ENCODE data around the gene BBLN. TPM values are rescaled to one million over a fixed set of nuclear protein-coding genes. Genes with fewer than 3 reads are reported as not detected.

Gene BBLN
- total RNA-seq, 8 experiments from 2014 or later = 60.0 to 233 (median 148) TPM

- Histone ChIP-seq H3K27ac (no peak overlapping the region), H3K4me3 (no peak overlapping the region), H3K4me1 (replicated peaks in 1 of 2) (peaks cover 0 to 5% of the 10 kb centered on the region in 2 donors)
- WGBS, 10 experiments = 0 to 63% methylated on average over 1 to 4 of the region's 18 CpGs; no CpG with 5 or more reads in 8 of the 10 experiments
- no peak for ATAC-seq (replicated peaks in 6 of 8)
- in situ Hi-C loops (cut with MboI; ENCODE audit: low pct_unique_long_range_greater_than_20kb in 2 of 9, low sequenced_read_pairs in 9 of 9, unreplicated experiment in 9 of 9) = no loop called here
Observed at GRCh38 chr9:128151309-128152132, 8.5 kb upstream of the BBLN start.

DNA sequence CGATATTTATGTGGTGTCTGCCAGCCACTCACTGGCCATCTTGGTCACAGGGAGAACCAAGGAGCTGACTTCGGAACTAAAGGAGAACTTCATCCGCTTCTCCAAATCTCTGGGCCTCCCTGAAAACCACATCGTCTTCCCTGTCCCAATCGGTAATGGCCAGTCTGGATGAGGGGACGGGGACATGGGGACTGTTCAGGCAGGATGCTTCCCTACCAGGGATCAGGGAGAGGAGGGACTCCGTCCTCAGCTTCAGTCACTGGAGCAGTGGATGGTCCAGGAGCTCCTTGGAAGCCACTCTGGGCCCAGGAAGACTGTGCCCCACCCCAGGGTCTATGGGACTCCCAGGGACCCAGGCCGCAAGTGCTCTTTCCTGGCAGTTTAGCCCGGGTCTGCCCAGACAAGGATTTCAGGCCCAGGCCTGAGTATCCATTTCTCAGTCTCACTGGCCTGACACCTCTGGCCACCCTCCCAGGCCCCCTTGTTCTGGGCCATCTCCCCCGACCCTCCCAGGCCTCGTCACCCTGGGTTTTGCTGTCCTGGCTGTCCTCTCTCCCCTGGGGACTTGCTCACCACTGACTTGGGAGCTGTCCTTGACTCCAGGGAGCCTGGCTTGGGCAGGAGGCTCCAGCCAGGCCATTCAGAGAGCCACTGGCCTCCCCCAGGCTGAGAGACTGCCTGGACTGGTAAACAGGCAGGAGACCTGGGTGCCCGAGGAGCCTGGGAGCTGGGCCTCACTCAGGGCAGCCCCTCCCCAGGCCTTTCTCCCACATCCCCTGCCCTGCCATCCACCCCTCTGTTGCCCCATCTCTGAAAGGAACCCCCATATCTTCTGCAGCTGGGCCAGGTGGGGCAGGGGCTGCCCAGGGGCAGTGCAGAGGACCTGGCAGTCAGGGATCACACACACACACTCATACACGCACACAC lies 7.7 kb upstream of the BBLN start:
- 80 to 100% (median 89%) methylated on average over 1 to 6 of the region's 13 CpGs; no CpG with 5 or more reads in 4 of the 10 experiments for WGBS, 10 experiments
- Histone ChIP-seq H3K4me1 (replicated peaks in 1 of 2) (peaks cover 0 to 5% of the 10 kb centered on the region in 2 donors), H3K27ac (peak overlapping the region in 1 of 2 donors; percentile 39), H3K4me3 (no peak overlapping the region)
- ATAC-seq (replicated peaks in 6 of 8) = peak in 4 of 8 experiments; percentile 1 to 22 (median 8)
- in situ Hi-C loops (cut with MboI; ENCODE audit: low pct_unique_long_range_greater_than_20kb in 2 of 9, low sequenced_read_pairs in 9 of 9, unreplicated experiment in 9 of 9) = no loop called here

DNA sequence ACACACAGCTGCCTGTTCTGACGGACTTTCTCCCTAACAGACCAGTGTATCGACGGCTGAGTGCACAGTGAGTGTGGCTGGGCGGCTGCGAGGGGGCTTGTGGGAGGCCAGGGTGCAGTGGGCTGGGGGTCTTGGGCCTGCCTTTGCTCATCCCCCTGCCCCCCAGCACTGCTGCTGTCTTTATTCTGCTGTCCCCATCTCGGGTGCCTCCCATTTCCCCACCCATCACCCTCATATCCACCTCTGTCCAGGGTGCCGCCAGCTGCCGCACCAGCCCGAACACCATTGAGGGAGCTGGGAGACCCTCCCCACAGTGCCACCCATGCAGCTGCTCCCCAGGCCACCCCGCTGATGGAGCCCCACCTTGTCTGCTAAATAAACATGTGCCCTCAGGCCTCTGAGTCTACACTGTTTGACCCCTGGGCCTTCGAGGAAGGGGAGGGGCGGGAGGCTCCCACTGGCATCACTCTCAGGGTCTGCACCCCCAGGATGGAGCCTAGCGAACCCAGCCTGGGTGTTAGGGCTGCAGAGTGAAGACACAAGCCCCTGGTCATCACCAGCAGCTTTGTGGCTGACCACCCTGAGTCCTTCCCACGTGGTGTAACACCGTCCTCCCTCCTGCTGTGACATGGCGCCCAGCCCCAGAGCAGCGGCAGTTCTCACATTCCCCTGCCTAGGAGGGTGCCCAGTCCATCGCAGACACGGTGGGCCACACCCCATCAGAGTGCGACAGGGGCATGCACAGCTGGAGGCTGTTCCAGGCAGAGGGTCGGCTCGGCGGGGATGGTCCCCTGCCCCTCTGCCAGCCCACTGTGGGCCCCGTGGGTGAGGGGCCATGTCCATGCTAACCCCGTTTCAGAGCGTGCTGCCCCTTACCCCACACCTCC lies 6.8 kb upstream of the BBLN start:
- 80 to 100% methylated on average over 1 of the region's 26 CpGs; no CpG with 5 or more reads in 8 of the 10 experiments for WGBS, 10 experiments
- H3K27ac ChIP-seq = peak overlapping the region in 1 of 2 donors; percentile 39
- H3K4me3 ChIP-seq = no peak overlapping the region
- peaks cover 0 to 5% of the 10 kb centered on the region in 2 donors for H3K4me1 ChIP-seq (replicated peaks in 1 of 2)
- in situ Hi-C loops (cut with MboI; ENCODE audit: low pct_unique_long_range_greater_than_20kb in 2 of 9, low sequenced_read_pairs in 9 of 9, unreplicated experiment in 9 of 9) = no loop called here
- peak in 5 of 8 experiments; percentile 10 to 21 (median 13) for ATAC-seq (replicated peaks in 6 of 8)

GRCh38 chr9:128153947-128154695 lies 5.9 kb upstream of the BBLN start:
- peak overlapping the region in 1 of 2 donors; percentile 16 for H3K27ac ChIP-seq
- peak in 4 of 8 experiments; percentile 4 to 6 (median 6) for ATAC-seq (replicated peaks in 6 of 8)
- in situ Hi-C loops (cut with MboI; ENCODE audit: low pct_unique_long_range_greater_than_20kb in 2 of 9, low sequenced_read_pairs in 9 of 9, unreplicated experiment in 9 of 9) = no loop called here
- WGBS, 10 experiments = 60 to 100% (median 85%) methylated on average over 1 to 3 of the region's 13 CpGs; no CpG with 5 or more reads in 6 of the 10 experiments
- H3K4me1 ChIP-seq (replicated peaks in 1 of 2) = peaks cover 0 to 5% of the 10 kb centered on the region in 2 donors
- H3K4me3 ChIP-seq = no peak overlapping the region

GRCh38 chr9:128155736-128156500 lies 4.1 kb upstream of the BBLN start:
- Histone ChIP-seq H3K4me3 (no peak overlapping the region), H3K27ac (no peak overlapping the region), H3K4me1 (replicated peaks in 1 of 2) (peaks cover 3 to 5% of the 10 kb centered on the region in 2 donors)
- 60 to 100% (median 88%) methylated on average over 1 to 7 of the region's 7 CpGs; no CpG with 5 or more reads in 4 of the 10 experiments for WGBS, 10 experiments
- no peak for ATAC-seq (replicated peaks in 6 of 8)
- in situ Hi-C loops (cut with MboI; ENCODE audit: low pct_unique_long_range_greater_than_20kb in 2 of 9, low sequenced_read_pairs in 9 of 9, unreplicated experiment in 9 of 9) = no loop called here

DNA sequence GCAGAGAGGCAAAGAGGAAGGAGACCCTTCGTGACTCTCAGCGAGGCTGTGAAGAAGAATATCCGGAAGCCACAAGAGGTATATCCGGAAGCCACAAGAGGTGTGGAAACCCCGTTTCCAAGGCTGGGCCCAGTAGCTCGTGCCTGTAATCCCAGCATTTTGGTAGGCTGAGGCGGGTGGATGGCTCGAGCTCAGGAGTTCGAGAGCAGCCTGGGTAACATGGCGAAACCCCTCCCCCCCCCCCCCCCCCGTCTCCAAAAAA lies 612 bp upstream of the BBLN start:
- in situ Hi-C loops (cut with MboI; ENCODE audit: low pct_unique_long_range_greater_than_20kb in 2 of 9, low sequenced_read_pairs in 9 of 9, unreplicated experiment in 9 of 9) = no loop called here
- peaks cover 5 to 6% of the 10 kb centered on the region in 2 donors for H3K4me1 ChIP-seq (replicated peaks in 1 of 2)
- 40 to 100% (median 54%) methylated on average over 1 to 6 of the region's 11 CpGs; no CpG with 5 or more reads in 6 of the 10 experiments for WGBS, 10 experiments
- peak overlapping the region; percentile 60 to 90 (median 82) for H3K4me3 ChIP-seq
- peak overlapping the region; percentile 42 to 73 for H3K27ac ChIP-seq
- ATAC-seq (replicated peaks in 6 of 8) = peak in 2 of 8 experiments; percentile 0 to 1

DNA sequence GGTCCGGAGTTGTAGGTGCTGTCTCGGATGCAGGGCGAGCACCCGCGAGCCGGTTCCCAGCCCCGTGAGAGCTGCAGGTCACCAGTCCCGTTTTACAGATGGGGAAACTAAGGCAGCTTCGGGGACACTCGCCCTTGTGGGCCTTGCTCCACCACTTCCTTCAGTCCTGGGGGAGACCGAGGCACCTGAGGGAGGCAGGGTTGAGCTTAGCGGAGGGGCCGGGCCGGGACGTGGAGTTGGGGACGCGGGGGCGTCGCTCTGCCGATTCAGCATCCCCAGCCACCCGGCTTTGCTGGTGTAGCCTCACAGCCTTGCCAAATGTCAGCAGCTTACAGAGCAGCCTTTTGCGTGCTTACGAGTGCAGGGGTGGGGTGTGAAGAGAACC lies 530 bp downstream of the BBLN start:
- 0 to 4% (median 3%) methylated on average over 3 to 8 of the region's 23 CpGs; no CpG with 5 or more reads in 6 of the 10 experiments for WGBS, 10 experiments
- in situ Hi-C loops (cut with MboI; ENCODE audit: low pct_unique_long_range_greater_than_20kb in 2 of 9, low sequenced_read_pairs in 9 of 9, unreplicated experiment in 9 of 9) = no loop called here
- Histone ChIP-seq H3K27ac (peak overlapping the region; percentile 69 to 71), H3K4me3 (peak overlapping the region; percentile 60 to 90 (median 82)), H3K4me1 (replicated peaks in 1 of 2) (peaks cover 5 to 6% of the 10 kb centered on the region in 2 donors)
- ATAC-seq (replicated peaks in 6 of 8) = peak in 3 of 8 experiments; percentile 1 to 7 (median 2)

DNA sequence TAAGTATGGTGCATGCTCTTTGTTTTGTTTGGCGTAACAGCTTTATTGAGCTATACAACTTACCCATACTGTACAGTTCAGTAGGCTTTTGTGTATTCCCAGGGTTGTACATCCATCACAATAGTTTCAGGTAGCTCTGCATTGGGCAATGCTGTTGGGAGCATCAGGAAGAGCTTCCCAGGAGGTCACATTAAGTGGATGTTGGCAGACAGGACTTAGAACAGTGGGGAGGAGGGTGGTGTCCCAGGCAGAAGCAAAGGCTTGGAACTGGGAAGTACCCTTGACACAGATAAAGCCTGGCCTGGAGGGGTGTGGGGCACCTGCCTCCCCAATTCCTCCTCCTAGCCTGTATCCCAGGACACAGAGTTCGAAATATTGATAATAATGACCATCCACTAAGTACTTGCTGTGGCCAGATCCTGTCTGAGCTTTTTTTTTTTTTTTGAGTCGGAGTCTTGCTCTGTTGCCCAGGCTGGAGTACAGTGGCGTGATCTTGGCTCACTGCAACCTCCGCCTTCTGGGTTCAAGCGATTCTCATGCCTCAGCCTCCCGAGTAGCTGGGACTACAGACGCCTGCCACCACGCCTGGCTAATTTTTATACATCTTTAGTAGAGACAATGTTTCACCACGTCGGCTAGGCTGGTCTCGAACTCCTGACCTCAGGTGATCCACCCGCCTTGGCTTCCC lies 1.3 kb downstream of the BBLN start:
- 70 to 100% (median 93%) methylated on average over 1 to 9 of the region's 13 CpGs; no CpG with 5 or more reads in 2 of the 10 experiments for WGBS, 10 experiments
- ATAC-seq (replicated peaks in 6 of 8) = no peak
- in situ Hi-C loops (cut with MboI; ENCODE audit: low pct_unique_long_range_greater_than_20kb in 2 of 9, low sequenced_read_pairs in 9 of 9, unreplicated experiment in 9 of 9) = no loop called here
- Histone ChIP-seq H3K27ac (no peak overlapping the region), H3K4me1 (replicated peaks in 1 of 2) (peaks cover 5 to 6% of the 10 kb centered on the region in 2 donors), H3K4me3 (peak overlapping the region in 4 of 5 donors; percentile 60 to 90 (median 76))

DNA sequence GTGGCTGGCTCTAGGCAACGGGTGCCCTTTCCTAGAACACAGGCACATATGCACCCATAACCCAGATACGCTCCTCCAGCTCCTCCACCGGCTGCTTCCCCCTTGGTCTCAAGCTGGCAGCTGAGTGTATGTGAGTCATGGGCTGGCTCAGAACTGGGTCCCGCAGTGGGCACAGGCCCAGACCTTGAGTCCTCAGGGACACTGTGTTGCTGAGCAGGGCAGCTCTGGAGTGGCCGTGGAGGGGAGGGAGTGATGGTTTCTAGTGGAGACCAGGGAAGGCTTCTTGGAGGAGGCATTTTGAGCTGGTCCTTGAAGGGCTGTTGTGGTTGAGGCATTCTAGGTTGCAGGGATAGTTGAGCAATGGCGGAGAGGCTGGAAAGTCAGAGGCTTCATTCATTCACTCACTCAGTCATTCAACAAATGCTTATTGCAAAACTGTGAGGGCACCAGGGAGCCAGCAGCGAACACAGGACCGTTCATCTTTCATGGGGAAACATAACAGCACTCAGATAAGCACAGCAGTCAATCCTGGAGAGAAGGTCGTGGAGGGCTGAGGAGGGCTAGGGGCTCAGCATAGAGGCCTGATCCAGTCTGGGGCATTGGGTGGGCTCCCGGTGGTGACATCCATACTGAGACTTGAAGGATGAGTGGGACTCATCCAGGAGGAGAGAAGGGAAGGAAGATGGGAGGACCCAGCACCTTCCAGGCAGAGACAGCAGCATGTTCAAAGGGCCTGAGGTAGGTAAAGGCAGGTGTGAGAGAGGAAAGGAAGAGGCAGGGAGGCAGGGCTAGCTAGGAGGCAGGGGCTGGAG lies 2.4 kb downstream of the BBLN start:
- Histone ChIP-seq H3K4me3 (no peak overlapping the region), H3K4me1 (replicated peaks in 1 of 2) (peaks cover 5 to 6% of the 10 kb centered on the region in 2 donors), H3K27ac (no peak overlapping the region)
- WGBS, 10 experiments = 67 to 100% (median 91%) methylated on average over 1 to 7 of the region's 10 CpGs; no CpG with 5 or more reads in 2 of the 10 experiments
- no peak for ATAC-seq (replicated peaks in 6 of 8)
- in situ Hi-C loops (cut with MboI; ENCODE audit: low pct_unique_long_range_greater_than_20kb in 2 of 9, low sequenced_read_pairs in 9 of 9, unreplicated experiment in 9 of 9) = no loop called here

DNA sequence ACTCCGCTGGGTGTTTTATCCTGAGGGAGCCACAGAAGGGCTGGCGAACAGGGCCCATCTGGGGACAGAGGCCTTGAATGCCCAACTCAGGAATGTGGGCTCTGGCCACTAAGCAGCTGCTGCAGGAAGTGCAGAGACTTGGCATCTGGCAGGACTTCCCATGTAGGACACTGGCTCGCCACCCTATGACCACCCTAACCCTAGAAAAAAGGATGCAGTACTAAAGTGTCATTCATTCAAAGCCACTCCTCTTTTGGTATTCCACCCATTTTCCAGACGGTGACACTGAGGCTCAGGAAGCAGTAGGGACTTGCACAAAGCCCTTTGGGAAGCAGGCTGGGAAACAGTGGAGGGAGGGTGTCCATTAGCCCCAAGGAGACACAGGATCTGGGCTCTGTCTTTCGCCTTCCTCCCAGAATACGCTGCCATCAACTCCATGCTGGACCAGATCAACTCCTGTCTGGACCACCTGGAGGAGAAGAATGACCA lies 3.0 kb downstream of the BBLN start:
- 83 to 100% (median 92%) methylated on average over 1 to 5 of the region's 6 CpGs; no CpG with 5 or more reads in 6 of the 10 experiments for WGBS, 10 experiments
- Histone ChIP-seq H3K4me1 (replicated peaks in 1 of 2) (peaks cover 5 to 6% of the 10 kb centered on the region in 2 donors), H3K27ac (no peak overlapping the region), H3K4me3 (no peak overlapping the region)
- in situ Hi-C loops (cut with MboI; ENCODE audit: low pct_unique_long_range_greater_than_20kb in 2 of 9, low sequenced_read_pairs in 9 of 9, unreplicated experiment in 9 of 9) = no loop called here
- ATAC-seq (replicated peaks in 6 of 8) = no peak
